Endothelial cell of umbilical vein (primary cell): ENCODE data around the gene CLIC1. TPM values are rescaled to one million over a fixed set of nuclear protein-coding genes. Genes with fewer than 3 reads are reported as not detected.
A peak's percentile ranks its signal among the peaks of the same experiment; 100 is the strongest.

ENCODE experiments used
- BruUV-seq: library from RNA; stranded (reverse); fragments of 400-500 nt; replicated peaks from 2 replicates; lab custom pipeline; 2021; lab: Mats Ljungman, UMichigan
- CTCF ChIA-PET: fragments of 300-600, 350-600 bp; sonication (Branson Sonifier 250); formaldehyde crosslinking; loops from one replicate; lab custom pipeline; 2021; ENCODE audit warnings: antibody characterized with exemption, inconsistent platforms; lab: Charles Lee
- POLR2A ChIA-PET: fragments of 300-600, 350-600 bp; sonication (Branson Sonifier 250); formaldehyde crosslinking; loops from one replicate; lab custom pipeline; 2021; ENCODE audit warnings: antibody characterized with exemption, inconsistent platforms; lab: Charles Lee
- DNase-seq: peaks from one replicate; pipeline ENCODE4 v3.0.0-alpha.2; 2011; ENCODE audit warnings: low read depth, low spot score
- FAIRE-seq: peaks from 2 replicates; lab custom pipeline; 2011; peaks lifted over from hg19 to GRCh38; lab: Jason Lieb, UNC
- H2AFZ ChIP-seq: 2 replicates; pipeline ENCODE4 v1.6.0; 2012; ENCODE audit warnings: low read depth, low read length, control low read depth, inconsistent platforms
- H3K27ac ChIP-seq: 2 replicates; pipeline ENCODE4 v1.5.1; 2011; ENCODE audit warnings: low read depth, mild to moderate bottlenecking, control low read depth, low read length, moderate library complexity; ENCODE audit not compliant: insufficient read depth
- H3K27me3 ChIP-seq, 2 experiments: 2 replicates each; pipeline versions ENCODE4 v1.6.0 to v1.6.1; 2011; ENCODE audit warnings: low read length in 2 of 2, mixed read lengths in 1 of 2; ENCODE audit not compliant: control insufficient read depth in 2 of 2, insufficient read depth in 2 of 2
- H3K36me3 ChIP-seq, 2 experiments: 2 replicates in 1 of 2; 3 replicates in 1 of 2; pipeline ENCODE4 v1.5.1; 2011; ENCODE audit warnings: low read length in 2 of 2, mild to moderate bottlenecking in 1 of 2, moderate library complexity in 1 of 2; ENCODE audit not compliant: control insufficient read depth in 2 of 2, insufficient read depth in 2 of 2; ENCODE audit errors: extremely low read depth in 1 of 2
- H3K4me1 ChIP-seq: 3 replicates; pipeline ENCODE4 v1.5.1; 2011; ENCODE audit warnings: mild to moderate bottlenecking, low read length; ENCODE audit not compliant: control insufficient read depth, insufficient read depth; ENCODE audit errors: extremely low read depth
- H3K4me2 ChIP-seq: 2 replicates; pipeline ENCODE4 v1.6.1; 2011; ENCODE audit warnings: low read length, control low read depth, mixed read lengths; ENCODE audit not compliant: insufficient read depth
- H3K4me3 ChIP-seq, 3 experiments: fragments of 200-600 bp in 1 of 3; sonication (generic), shearing (Covaris generic) in 1 of 3; replicated peaks in 1 of 3; 2 replicates each; pipeline ENCODE4 v1.5.1; 2011 to 2016; ENCODE audit warnings: control low read depth in 3 of 3, low read length in 3 of 3, mild to moderate bottlenecking in 2 of 3, inconsistent platforms in 1 of 3, low read depth in 1 of 3, moderate library complexity in 1 of 3; ENCODE audit not compliant: insufficient read depth in 1 of 3
- H3K79me2 ChIP-seq: 2 replicates; pipeline ENCODE4 v1.6.0; 2012; ENCODE audit warnings: low read length, inconsistent platforms; ENCODE audit not compliant: control insufficient read depth, insufficient read depth
- H3K9ac ChIP-seq: replicated peaks from 2 replicates; pipeline ENCODE3; 2011; ENCODE audit warnings: low read length, control low read depth; ENCODE audit not compliant: insufficient read depth; ENCODE audit errors: extremely low read depth
- H3K9me1 ChIP-seq: replicated peaks from 3 replicates; pipeline ENCODE4 v1.6.0; 2011; ENCODE audit warnings: mild to moderate bottlenecking, low read length; ENCODE audit not compliant: control insufficient read depth, insufficient read depth; ENCODE audit errors: extremely low read depth
- H3K9me3 ChIP-seq: replicated peaks from 2 replicates; pipeline ENCODE4 v1.5.1; 2012; ENCODE audit warnings: low read length, inconsistent platforms; ENCODE audit not compliant: control insufficient read depth, insufficient read depth
- H4K20me1 ChIP-seq: replicated peaks from 2 replicates; pipeline ENCODE3; 2011; ENCODE audit warnings: mild to moderate bottlenecking, low read length; ENCODE audit not compliant: control insufficient read depth, insufficient read depth; ENCODE audit errors: extremely low read depth
- MYC ChIP-seq: IDR thresholded peaks from one replicate; pipeline ENCODE4 v1.6.1; 2011; ENCODE audit warnings: mild to moderate bottlenecking, low read depth, low read length
- dilution Hi-C: fragments of 300-500 bp; cut with MboI; formaldehyde crosslinking; loops from one replicate; pipeline ENCODE4 v1.15.0; 2019; ENCODE audit warnings: low sequenced_read_pairs; ENCODE audit not compliant: extremely low pct_ligation_motif_present
- intact Hi-C: fragments of 100-400 bp; cut with micrococcal nuclease; formaldehyde crosslinking; loops from one replicate; pipeline ENCODE4 v1.10.0; 2022
- polyA plus RNA-seq, 4 experiments: library from polyadenylated mRNA; depleted of rRNA in 3 of 4; stranded (reverse) in 3 of 4; unstranded in 1 of 4; fragments of >200 nt; gene quantifications; 2 replicates each; pipeline versions ENCODE4 v1.2.1 to v1.2.3, GENCODE V29; 2011 to 2012; ENCODE audit warnings: missing spikeins in 1 of 4
- total RNA-seq: library from RNA; stranded (reverse); gene quantifications from 2 replicates; pipeline ENCODE4 v1.2.3, GENCODE V29; 2021
- TF ChIP-seq, protein P1 (sequence below), 2 donors: IDR thresholded peaks; 1 replicate in 1 of 2; 2 replicates in 1 of 2; pipeline ENCODE4 v1.5.1; 2011; ENCODE audit warnings: low read length in 2 of 2, mild to moderate bottlenecking in 2 of 2, moderate library complexity in 2 of 2, control low read depth in 1 of 2, inconsistent platforms in 1 of 2, low read depth in 1 of 2; ENCODE audit not compliant: insufficient read depth in 1 of 2; ENCODE audit errors: extremely low read depth in 1 of 2

The CLIC1 gene
- total and polyA plus RNA-seq, 2 donors (not counting 3 experiments of a cell fraction or from before 2014, with no cell fraction given) = 543 to 578 TPM

DNA sequence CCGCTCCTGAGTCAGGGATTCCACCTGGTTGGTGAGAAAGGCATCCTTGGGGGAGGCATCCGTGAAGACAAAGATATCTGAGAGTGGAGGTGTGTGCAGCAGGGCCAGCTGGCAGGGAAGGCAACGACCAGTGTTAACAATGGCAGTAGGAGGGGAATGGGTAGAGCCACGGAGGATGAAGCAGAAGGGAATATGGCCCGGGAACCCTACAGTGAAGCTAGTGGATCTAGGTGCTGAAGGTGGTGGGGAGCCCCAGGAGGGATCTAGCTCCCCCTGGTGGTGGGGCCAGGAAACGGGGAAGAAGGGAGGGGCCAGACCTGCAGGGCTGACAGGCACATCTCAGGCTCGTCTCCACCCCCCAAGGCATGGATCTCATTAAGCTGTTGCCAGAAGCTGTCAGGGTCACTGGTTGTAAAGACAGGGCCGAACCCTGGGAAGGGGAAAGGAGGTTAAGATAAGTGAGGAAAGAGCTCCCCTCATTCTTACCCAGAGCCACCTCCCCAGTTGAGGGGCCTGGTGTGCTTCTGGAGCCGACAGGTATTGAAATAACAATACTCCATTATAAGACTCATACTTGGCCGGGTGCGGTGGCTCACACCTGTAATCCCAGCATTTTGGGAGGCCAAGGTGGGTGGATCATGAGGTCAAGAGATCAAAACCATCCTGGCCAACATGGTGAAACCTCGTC lies 33.5 kb upstream of the CLIC1 start:
- no peaks in the 10 kb centered on the region for H3K27me3 ChIP-seq
- no peaks in the 10 kb centered on the region for H3K4me1 ChIP-seq
- CTCF ChIA-PET = interaction anchor here (0.5 to 6.6 kb wide), 34 partner anchors 8 to 222 kb away, joined by 3 to 61 read pairs (median 5); partner anchors contain the start of genes ABHD16A, CLIC1, DDAH2 and HSPA1B
- dilution Hi-C loops (no loop called here), intact Hi-C loops (loop anchor here (1.0 to 5.0 kb wide), 4 partner anchors 32 to 223 kb away; partner anchors contain the start of genes ATP6V1G2, DDAH2 and NFKBIL1)
- H2AFZ ChIP-seq = no peak overlapping the region
- no peak overlapping the region for H3K27ac ChIP-seq
- POLR2A ChIA-PET = interaction anchor here (0.7 to 1.2 kb wide), 4 partner anchors 34 to 45 kb away, joined by 3 to 4 read pairs (median 3); partner anchors contain the start of genes CLIC1, DDAH2, HSPA1A and HSPA1L
- H3K36me3 ChIP-seq = no peaks in the 10 kb centered on the region
- FAIRE-seq = no peak
- no peaks in the 10 kb centered on the region for H3K79me2 ChIP-seq
- no peaks in the 10 kb centered on the region for H3K9me1 ChIP-seq
- no peaks in the 10 kb centered on the region for H4K20me1 ChIP-seq
- TF ChIP-seq, protein P1, sequence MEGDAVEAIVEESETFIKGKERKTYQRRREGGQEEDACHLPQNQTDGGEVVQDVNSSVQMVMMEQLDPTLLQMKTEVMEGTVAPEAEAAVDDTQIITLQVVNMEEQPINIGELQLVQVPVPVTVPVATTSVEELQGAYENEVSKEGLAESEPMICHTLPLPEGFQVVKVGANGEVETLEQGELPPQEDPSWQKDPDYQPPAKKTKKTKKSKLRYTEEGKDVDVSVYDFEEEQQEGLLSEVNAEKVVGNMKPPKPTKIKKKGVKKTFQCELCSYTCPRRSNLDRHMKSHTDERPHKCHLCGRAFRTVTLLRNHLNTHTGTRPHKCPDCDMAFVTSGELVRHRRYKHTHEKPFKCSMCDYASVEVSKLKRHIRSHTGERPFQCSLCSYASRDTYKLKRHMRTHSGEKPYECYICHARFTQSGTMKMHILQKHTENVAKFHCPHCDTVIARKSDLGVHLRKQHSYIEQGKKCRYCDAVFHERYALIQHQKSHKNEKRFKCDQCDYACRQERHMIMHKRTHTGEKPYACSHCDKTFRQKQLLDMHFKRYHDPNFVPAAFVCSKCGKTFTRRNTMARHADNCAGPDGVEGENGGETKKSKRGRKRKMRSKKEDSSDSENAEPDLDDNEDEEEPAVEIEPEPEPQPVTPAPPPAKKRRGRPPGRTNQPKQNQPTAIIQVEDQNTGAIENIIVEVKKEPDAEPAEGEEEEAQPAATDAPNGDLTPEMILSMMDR (IDR thresholded peaks at IDR 0.05; ENCODE audit: extremely low read depth in 1 of 2, insufficient read depth in 1 of 2, low read depth in 1 of 2, low read length in 2 of 2) = peak; percentile 83 to 88
- no peak for TF ChIP-seq MYC
- no peaks in the 10 kb centered on the region for H3K9me3 ChIP-seq
- no peak overlapping the region for H3K4me2 ChIP-seq
- peak; percentile 66 for DNase-seq
- H3K9ac ChIP-seq = no peak overlapping the region
- no TSS peak for BruUV-seq
- H3K4me3 ChIP-seq = no peak overlapping the region
